Hematopoietic multipotent progenitor cell treated with erythropoietin and hydrocortisone succinate and interleukin-3 and kit ligand, for 6 days (in vitro differentiated cells): Measurements from ENCODE around the gene THOC5.
A peak's percentile ranks its signal among the peaks of the same experiment; 100 is the strongest.

Experiments
- DNase-seq: peaks from one replicate; pipeline ENCODE4 v3.0.0-alpha.2; 2015

The THOC5 gene

DNA sequence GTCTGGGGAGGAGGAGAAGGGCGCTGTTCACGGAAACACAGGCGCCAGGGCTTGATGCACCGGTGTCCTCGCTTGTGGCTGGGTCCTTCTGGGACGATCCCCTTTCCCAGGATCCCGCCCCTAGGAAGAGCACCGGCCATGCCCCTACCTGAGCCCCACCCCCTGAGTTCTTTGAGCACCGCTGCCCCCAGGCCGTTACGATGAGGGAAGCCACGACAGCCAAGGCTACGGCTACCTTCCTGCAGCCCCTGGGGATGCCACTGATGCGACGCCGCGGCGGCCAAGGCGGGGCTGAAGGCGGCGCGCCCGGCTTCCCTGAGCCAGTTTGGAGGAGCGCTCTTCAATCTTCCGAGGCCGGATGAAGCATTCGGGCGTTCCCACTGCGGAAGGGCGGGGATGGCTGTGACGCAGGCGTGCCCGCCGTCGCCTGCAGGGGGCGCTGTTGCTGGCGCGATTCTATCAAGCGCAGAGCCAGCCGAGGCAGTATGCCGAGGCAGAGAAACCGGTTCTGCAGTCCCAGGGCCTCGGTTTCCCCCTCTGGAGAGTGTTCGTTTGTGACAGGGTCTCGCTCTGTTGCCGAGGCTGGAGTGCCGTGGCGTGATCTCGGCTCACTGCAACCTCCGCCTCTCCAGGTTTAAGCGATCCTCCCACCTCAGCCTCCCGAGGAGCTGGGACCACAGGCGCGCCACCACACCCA is 83.2 kb downstream of the THOC5 start:
- peak; percentile 83 for DNase-seq

DNA sequence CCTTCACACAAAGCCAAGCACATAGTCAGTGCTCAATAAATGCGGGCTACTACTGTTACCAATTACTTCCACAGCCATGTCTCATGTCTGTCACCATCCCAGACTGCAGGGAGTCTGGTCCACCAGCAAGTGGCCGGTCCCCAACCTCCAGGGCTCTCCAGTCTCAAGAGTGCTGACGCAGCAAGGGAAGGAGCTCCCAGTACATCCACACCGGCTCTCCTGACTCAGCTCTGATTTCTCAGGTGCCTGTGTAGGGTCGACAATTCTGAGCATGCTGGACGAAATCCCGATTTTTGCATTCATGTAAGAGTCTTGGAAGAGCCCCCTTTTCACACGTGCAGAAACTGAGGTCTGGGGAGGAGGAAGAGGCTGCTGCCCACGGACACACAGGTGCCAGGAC is 83.8 kb downstream of the THOC5 start:
- DNase-seq = no peak

DNA sequence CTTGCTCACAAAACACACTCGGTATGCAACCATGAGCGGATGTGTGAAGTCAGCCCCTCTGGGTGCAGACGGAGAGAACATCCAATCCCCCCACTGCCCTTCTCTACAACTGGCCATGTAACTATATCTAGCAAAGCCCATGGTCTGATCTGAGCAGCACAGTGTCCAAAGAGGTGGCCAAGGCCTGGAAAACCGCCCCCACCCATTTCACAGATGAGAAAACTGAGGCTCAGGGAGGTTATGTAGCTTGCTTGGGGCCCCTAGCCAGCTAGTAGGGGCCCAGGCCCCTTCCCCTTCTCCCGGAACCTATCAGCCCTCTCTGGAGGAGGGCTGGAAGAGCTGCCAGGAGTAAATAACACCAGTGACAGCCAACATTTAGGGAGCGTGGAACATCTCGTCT is 89.0 kb downstream of the THOC5 start:
- DNase-seq = no peak

DNA sequence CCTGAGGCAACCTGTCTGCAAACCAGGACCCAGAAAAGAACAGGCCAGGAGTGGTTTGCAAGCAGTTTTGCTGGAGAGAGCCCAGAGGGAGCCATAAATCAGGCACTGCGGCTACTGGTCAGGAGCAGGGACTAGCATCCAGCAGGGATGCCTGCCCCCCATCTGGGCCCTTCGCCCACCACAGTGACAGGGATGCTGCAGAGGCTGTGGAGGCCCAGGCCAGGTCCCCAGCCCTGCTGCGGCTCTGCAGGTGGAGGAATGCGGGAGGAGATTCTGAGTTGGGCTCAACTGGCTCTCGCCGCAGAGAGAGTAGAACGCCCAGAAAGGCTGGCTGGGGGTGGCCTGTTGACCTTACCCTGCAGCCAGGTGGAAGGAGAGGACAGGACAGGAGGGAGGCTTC is 89.9 kb downstream of the THOC5 start:
- no peak for DNase-seq

DNA sequence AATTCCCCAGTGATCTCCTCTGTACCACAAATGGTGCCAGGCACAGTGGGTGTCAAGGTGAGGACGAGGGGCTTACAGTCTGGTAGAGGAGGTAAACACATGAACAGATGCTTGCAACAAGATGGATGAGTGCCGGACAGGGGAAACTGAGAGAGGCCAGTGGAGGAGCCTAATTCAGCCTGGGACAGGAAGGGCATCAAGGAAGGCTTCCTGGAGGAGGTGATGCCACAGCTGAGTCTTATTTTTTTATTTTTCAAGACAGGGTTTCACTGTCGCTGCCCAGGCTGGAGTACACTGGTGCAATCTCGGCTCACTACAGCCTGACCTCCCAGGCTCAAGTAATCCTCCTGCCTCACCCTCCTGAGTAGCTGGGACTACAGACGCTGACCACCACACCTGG is 92.3 kb downstream of the THOC5 start:
- no peak for DNase-seq

DNA sequence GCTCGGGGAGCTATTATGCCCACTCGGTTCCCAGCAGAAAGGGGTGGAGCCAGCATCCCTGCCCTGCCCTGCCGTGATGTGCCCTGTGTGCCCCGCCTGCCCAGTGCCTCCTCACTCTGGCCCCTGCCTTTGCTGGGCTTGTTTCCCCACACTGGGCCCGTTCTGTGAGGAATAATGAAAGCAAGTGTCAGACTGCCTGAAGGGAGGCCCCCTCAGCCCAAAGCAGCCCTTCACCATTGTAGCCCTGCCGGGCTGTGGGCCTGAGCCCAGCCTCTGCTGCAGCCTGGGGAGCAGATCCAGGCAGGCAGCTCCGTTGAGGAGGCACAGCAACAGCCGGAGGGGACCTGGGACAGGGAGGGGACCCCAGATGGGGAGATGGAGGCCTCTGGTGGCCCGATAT is 93.8 kb downstream of the THOC5 start:
- DNase-seq = no peak

DNA sequence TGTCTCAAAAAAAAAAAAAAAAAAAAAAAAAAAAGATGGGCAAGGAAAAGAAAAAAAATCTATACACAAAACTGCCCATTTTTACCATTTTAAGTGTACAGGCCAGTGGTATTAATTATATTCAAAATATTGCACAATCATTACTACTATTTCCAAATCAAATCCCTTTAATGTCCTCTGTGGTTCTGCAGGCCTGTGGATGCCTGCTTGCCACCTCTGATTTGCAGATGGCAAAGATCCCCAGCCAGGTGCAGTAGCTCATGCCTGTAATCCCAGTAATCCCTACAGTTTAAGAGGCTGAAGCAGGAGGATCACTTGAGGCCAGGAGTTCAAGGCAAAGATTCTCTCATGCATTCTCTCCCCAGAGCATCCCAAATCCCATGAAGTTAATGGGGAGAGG is 95.0 kb downstream of the THOC5 start:
- DNase-seq = no peak

DNA sequence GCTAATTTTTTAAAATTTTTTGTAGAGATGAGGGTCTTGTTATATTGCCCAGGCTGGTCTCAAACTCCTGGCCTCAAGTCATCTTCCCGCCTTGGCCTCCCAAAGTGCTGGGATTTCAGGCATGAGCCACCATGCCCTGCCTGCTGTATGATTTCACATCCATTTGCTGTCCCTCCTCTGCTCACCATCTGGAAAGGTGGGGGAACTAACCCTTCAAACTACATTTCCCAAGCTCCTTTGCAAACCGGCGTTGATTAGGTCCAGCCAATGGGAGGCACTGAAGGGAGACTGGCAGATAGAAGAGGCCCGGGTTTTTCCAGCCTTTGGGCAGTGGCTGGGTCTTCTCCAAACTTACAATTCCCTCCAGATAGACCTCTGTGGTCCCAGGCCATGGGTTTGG is 95.8 kb downstream of the THOC5 start:
- peak; percentile 76 for DNase-seq

DNA sequence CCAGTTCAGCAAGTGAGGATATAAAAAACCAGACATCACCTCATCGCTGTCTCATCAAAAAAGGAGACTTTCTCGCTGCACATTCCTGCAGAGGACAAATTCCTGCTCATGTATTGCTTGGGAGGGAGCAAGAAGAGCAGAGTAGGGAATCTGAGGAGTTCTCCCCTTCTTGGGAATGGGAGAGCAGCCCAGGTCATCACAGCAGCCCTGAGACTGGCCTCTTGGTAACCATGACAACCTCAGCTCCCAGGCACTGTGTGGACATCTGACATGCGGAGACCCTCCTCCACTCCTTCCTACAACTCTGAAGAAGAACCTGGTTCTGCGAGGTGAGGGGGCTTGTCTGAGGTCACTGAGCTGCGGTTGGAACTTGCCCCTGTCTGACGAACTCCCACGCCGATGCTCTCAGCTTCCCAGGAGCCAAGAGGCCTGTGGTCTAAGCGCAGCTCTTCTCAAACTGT is 97.3 kb downstream of the THOC5 start:
- DNase-seq = no peak
